Body of pancreas (tissue), 4 donors: ENCODE data around the gene PPP5C.

Source experiments
- CTCF ChIP-seq, 7 experiments: fragments of 450-650 bp in 4 of 7; fragments of 200-600 bp in 3 of 7; sonication (generic) in 3 of 7; IDR thresholded peaks; one replicate each; pipeline ENCODE4 v1.5.1; 2016 to 2019; ENCODE audit warnings: antibody characterized with exemption in 7 of 7
- POLR2A ChIP-seq, 3 donors: fragments of 450-650 bp; IDR thresholded peaks; one replicate each; pipeline ENCODE4 v1.6.1; 2016; ENCODE audit warnings: antibody characterized with exemption in 3 of 3, mild to moderate bottlenecking in 2 of 3

- TF ChIP-seq CTCF (IDR thresholded peaks at IDR 0.05) (no peak), POLR2A (IDR thresholded peaks at IDR 0.05) (no peak)
Measured at GRCh38 chr19:46357846-46358583, 11.1 kb downstream of the PPP5C start.
